Measurements from ENCODE around the gene KLHL1.
A peak's percentile ranks its signal among the peaks of the same experiment; 100 is the strongest.

The KLHL1 gene

DNA sequence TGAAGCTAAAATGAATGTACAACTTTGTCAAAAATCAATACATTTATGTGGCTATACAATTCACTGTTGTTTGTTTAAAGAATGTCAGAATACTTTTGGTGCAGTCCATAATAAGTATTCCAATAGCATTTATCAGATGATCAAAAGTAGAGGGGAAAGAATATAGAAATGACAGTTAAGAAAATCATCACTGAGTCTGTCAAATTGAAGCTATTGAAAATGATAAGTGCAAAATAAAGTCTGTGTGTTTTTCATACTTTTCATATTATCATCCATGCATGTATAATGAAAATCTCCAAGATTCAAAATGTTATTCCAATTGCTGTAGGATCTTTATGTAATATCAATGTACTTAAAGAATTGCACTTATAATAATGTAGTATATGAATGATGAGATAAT is 93.9 kb downstream of the KLHL1 start:
- no peak for DNase-seq

DNA sequence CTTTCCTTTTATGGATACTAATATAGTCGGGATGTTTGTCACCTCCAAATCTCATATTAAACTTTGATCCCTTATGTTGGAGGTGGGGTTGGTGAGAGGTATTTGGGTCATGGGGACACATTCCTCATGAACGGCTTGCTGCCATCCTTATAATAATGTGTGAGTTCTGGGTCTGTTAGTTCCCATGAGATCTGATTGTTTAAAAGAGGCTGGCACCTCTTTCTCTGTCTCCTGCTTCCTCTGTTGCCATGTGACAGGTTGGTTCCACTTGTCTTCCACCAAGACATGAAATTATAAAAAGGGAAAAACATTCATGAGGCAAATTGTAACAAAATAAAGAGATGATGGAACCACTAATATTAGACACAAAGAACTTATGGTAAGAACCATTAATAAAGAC is 108.4 kb downstream of the KLHL1 start:
- no peak for DNase-seq

GRCh38 chr13:69997061-69997460 is 111.2 kb downstream of the KLHL1 start:
- DNase-seq, result no peak

DNA sequence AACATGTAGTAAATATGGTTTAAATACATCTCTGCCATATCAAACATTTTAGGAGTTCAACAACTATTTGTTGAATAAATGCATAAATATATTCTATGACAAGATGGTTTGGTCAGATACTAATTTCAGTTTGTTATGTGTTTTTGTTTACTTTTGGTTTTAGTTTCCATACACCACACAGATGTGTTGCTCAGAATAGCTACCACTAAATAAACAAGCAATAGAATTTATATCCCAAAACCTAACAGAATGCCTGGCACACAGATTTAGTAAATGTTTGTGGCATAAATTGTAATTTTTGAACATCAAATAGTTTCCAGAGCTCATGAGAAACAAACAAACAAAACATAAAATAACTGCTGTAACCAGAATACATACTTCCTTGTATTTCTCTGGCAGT is 127.5 kb downstream of the KLHL1 start:
- no peak for DNase-seq

DNA sequence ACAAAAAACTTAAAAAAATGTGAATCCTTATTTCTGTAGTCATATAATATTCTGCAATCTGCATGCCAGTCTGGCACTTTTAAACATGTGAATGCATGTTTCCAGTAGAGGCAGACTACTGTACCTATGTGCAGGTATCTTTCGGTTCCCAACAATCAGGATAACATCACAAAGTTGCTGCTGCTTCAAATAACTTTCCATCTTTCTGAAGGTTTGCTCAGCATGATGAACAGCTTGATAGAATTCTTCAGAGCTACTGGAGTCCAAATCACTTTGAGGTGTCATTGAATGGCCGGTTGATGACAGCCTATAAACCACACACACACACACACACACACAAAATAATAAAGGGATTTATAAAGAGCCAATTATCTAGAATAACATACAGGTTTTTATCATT is 132.8 kb downstream of the KLHL1 start:
- DNase-seq, result no peak

DNA sequence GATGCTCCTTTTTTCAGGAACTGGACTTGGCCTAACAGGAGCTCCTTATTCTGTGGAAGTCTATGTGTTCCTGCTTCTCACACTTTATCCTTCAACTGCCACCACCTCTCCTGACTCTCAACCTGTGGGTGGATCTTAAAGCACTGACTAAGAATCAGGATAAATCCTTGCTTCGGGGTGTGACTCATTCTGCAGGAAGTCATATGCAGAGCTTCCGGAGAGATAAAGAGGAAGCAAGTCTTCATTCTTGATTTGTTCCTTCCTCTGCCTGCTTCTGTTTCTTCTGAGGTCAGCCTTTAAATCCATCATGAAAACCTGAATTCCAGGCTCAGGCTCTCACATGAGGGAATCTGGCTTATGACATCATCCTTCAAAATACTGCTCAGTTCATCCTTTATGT is 137.7 kb downstream of the KLHL1 start:
- peak; percentile 2 for DNase-seq

- DNase-seq, result no peak
Measured at GRCh38 chr13:69959046-69959445, 149.2 kb downstream of the KLHL1 start.

DNA sequence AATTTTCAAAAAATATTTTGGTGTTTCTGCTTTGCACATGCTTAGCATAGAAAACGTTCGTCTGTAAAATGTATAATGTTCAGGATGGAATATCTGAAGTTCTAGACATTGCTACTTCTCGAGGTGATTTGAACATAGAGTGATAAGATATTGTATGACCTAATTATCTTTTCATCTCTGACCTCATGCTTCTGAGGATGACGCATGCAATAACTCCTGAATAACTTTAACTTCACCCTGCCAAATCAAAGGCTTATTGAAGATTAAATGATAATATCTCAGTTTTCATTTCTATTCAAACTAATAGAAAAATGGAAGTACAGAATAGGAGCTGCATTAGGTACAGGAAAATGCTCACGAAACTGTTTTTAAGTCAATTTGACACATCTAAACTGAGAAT is 151.4 kb downstream of the KLHL1 start:
- DNase-seq, result no peak

DNA sequence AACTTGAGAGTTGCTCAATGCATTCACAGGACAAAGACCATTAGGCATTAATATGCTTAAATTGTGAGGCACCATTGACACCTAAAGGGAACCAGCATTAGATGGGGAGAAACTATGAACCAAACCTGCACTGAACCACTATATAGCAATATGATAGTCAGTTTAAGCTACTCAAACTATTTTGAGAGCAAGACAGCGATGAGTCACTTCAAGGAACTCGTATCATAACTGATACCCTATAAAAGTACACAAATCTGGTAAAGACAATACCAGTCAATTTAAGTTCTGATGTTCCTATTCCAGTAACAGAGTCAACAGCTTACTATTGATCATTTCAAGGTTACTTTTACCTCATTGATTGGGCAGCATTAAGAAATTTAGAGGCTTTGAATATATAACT is 151.9 kb downstream of the KLHL1 start:
- DNase-seq, result no peak

- DNase-seq, result no peak
Measured at GRCh38 chr13:69955271-69955670, 153.0 kb downstream of the KLHL1 start.

GRCh38 chr13:69951412-69951811 is 156.8 kb downstream of the KLHL1 start:
- DNase-seq, result no peak

- no peak for DNase-seq
Measured at GRCh38 chr13:69950160-69950559, 158.1 kb downstream of the KLHL1 start.

DNA sequence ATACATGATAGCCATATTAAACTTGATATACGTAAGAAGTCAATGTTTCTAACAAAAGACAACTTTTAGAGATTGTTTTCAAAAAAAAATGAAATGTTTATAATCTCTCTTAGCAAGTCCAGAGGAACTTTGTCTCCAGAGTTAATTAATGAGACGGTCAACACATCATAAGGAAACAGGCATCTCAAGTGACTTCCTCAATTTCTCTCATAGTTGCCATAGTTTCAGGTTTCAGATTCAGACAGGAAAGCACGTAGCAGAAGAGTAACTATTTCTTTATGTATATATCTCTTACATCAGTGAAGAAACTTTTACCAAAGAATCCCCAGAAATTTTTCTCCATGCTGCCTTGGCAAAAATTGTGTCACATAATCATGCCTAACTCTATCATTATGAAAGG is 160.2 kb downstream of the KLHL1 start:
- DNase-seq, result no peak

GRCh38 chr13:69947582-69947981 is 160.7 kb downstream of the KLHL1 start:
- no peak for DNase-seq

GRCh38 chr13:69946511-69946910 is 161.7 kb downstream of the KLHL1 start:
- no peak for DNase-seq

GRCh38 chr13:69935043-69935442 is 173.2 kb downstream of the KLHL1 start:
- no peak for DNase-seq

GRCh38 chr13:69928262-69928661 is 180.0 kb downstream of the KLHL1 start:
- DNase-seq, result no peak

GRCh38 chr13:69921156-69921555 is 187.1 kb downstream of the KLHL1 start:
- DNase-seq, result no peak

DNA sequence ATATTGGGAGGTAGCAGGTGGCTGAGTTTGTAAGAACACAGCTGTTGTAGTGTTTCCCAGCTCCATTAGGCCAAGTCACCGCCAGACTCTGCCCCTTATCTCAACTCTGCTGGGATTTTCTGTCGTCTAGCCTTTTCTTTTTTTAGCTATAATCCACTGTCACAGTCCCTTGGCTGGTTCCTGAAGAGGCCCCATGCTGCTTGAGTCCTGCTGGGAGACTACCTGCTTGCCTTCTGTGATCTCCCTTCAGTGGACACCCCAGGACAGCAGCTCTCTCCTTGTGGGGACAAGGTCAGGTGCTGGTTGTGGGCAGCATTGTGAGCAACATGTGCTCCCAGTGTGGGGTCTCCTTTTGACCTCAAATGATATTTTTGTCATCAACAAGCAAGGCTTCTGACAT is 195.6 kb downstream of the KLHL1 start:
- no peak for DNase-seq

- no peak for DNase-seq
Measured at GRCh38 chr13:69910800-69911199, 197.5 kb downstream of the KLHL1 start.

DNA sequence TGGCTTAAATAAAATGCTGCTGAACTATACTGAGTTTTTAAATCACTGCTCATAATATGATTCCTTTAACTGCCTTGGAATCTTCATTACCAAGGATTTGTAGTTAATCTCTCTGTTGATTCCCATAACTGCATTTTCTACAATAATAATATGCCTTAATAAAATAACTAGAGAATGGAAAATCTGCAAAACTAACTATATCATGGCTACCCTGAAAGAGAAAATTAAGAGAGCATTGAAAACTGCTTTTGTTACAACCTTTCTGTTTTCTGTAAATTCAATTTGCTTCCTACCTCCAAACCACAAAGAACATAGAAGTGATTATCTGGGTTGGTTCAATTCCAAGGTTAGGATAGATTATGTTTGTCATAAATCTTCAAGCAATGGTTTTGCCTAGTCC is 203.5 kb downstream of the KLHL1 start:
- no peak for DNase-seq

GRCh38 chr13:69903081-69903480 is 205.2 kb downstream of the KLHL1 start:
- no peak for DNase-seq

DNA sequence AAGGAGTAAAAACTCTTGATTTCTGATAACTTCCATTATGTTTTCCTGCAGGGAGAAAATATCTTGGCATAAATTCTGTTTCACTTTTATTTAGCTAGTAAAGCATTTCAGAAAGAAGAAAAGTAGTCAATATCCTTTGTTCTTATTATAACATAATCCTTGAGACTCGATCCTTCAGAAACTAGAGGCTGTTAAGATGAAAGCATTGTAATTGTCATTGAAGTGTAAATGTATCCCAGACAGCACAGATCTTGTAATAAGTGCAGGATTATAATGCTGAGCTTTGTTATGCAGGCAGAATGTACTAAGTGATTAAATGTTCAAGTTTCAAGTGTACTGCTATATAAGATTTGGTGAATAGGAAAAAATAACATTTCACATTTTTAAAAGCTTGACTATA is 225.8 kb downstream of the KLHL1 start:
- no peak for DNase-seq

GRCh38 chr13:69879936-69880335 is 228.3 kb downstream of the KLHL1 start:
- no peak for DNase-seq

DNA sequence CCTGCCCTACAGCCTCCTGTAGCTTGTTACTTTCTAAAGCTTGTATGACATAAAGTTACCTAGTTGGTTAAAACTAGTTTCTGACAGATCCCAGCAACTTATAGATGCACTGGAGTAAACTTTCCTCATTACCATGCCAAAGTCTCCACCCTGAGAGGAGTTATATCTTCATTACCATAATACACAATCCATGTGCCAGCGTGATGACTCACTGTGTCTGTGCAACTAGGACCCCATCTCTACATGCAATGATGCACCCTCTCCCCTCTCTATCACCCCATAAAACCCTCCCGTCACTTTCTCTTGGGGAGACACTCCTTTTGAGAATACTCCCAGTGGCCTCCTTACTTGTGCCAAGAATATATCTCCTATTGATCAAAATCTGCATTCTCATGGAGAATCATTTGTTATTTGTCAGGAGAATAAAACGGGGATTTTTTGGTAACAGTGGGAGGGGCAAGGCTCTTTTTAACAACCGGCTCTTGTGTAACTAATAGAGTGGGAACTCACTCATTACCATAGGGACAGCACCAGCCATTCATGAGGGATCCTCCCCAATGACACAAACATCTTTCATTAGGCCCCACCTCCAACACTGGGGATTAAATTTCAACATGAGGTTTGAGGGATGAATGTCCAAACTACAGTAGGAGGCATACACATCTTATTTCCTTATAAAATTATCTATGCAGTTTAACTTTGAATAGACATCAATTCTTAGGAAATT is 235.8 kb downstream of the KLHL1 start:
- no peak for DNase-seq

- no peak for DNase-seq
Measured at GRCh38 chr13:69866555-69866954, 241.7 kb downstream of the KLHL1 start.

All from fibroblast of skin of right biceps (primary cell).